ENCODE measurements around the gene PTBP1.

Gene PTBP1

GRCh38 chr19:810883-811489, 13.7 kb downstream of the PTBP1 start:
- H2BK15ac ChIP-seq (ENCODE audit: low read length), result no peak overlapping the region
- H3K14ac ChIP-seq (ENCODE audit: low read length), result no peak overlapping the region
- no peak overlapping the region for H3K4me2 ChIP-seq (ENCODE audit: insufficient read depth, low read length, poor library complexity, severe bottlenecking)
- H3K27me3 ChIP-seq (ENCODE audit: control insufficient read depth in 3 of 3, insufficient read depth in 3 of 3, low read depth in 1 of 3, low read length in 3 of 3), result no peaks in the 10 kb centered on the region
- no peak overlapping the region for H2BK120ac ChIP-seq (ENCODE audit: low read depth, low read length)
- H3K4me3 ChIP-seq (ENCODE audit: low read length in 2 of 2), result no peak overlapping the region
- H3K79me1 ChIP-seq (ENCODE audit: low read depth, low read length), result peaks cover 35% of the 10 kb centered on the region
- peaks cover 0 to 3% of the 10 kb centered on the region in 2 donors for H3K9me3 ChIP-seq (replicated peaks in 1 of 2; ENCODE audit: control insufficient read depth in 2 of 2, insufficient read depth in 1 of 2, low read depth in 1 of 2, low read length in 2 of 2)
- no peak overlapping the region for H3K9ac ChIP-seq (ENCODE audit: low read depth, low read length, poor library complexity)
- H3K4me1 ChIP-seq (ENCODE audit: control insufficient read depth in 2 of 2, insufficient read depth in 1 of 2, low read depth in 1 of 2, low read length in 2 of 2), result no peaks in the 10 kb centered on the region
- H2AK5ac ChIP-seq (ENCODE audit: low read depth, low read length), result no peak overlapping the region
- no CpG with 5 or more reads among the region's 25 CpGs for WGBS, 2 donors (ENCODE audit: extremely low coverage in 2 of 2, insufficient read length in 2 of 2, insufficient replicate concordance in 1 of 2)
- H2BK5ac ChIP-seq (ENCODE audit: low read length), result peak overlapping the region; percentile 66
- no peak for DNase-seq (ENCODE audit: low spot score)
- H3K36me3 ChIP-seq (replicated peaks in 1 of 2; ENCODE audit: control insufficient read depth in 2 of 2, insufficient read depth in 2 of 2, low read length in 2 of 2), result peaks cover 71 to 85% of the 10 kb centered on the region in 2 donors
- peak overlapping the region; percentile 65 for H3K23ac ChIP-seq (ENCODE audit: low read depth, low read length, poor library complexity)
- H2AFZ ChIP-seq (ENCODE audit: low read length), result no peak overlapping the region
- no peak overlapping the region for H3K18ac ChIP-seq (ENCODE audit: low read length)
- no peak overlapping the region for H3K4ac ChIP-seq (ENCODE audit: low read length)
- no peak overlapping the region for H4K8ac ChIP-seq (ENCODE audit: low read depth, low read length)
- no peak overlapping the region for H4K91ac ChIP-seq (ENCODE audit: low read depth, low read length, poor library complexity)
- no peak overlapping the region for H3K27ac ChIP-seq (replicated peaks; ENCODE audit: low read length)
- H2BK12ac ChIP-seq (ENCODE audit: low read length), result no peak overlapping the region

- Histone ChIP-seq H2BK5ac (ENCODE audit: low read length) (no peak overlapping the region), H2BK120ac (ENCODE audit: low read depth, low read length) (no peak overlapping the region), H3K14ac (ENCODE audit: low read length) (no peak overlapping the region), H3K27me3 (ENCODE audit: control insufficient read depth in 3 of 3, insufficient read depth in 3 of 3, low read depth in 1 of 3, low read length in 3 of 3) (no peaks in the 10 kb centered on the region), H2AFZ (ENCODE audit: low read length) (no peak overlapping the region), H3K36me3 (replicated peaks in 1 of 2; ENCODE audit: control insufficient read depth in 2 of 2, insufficient read depth in 2 of 2, low read length in 2 of 2) (peaks cover 69 to 84% of the 10 kb centered on the region in 2 donors), H3K27ac (replicated peaks; ENCODE audit: low read length) (peak overlapping the region; percentile 36), H3K4me1 (ENCODE audit: control insufficient read depth in 2 of 2, insufficient read depth in 1 of 2, low read depth in 1 of 2, low read length in 2 of 2) (no peaks in the 10 kb centered on the region), H3K4me3 (ENCODE audit: low read length in 2 of 2) (no peak overlapping the region), H3K4me2 (ENCODE audit: insufficient read depth, low read length, poor library complexity, severe bottlenecking) (no peak overlapping the region), H3K4ac (ENCODE audit: low read length) (no peak overlapping the region), H4K8ac (ENCODE audit: low read depth, low read length) (no peak overlapping the region), H3K79me1 (ENCODE audit: low read depth, low read length) (peaks cover 34% of the 10 kb centered on the region), H2BK12ac (ENCODE audit: low read length) (no peak overlapping the region), H2BK15ac (ENCODE audit: low read length) (no peak overlapping the region), H3K23ac (ENCODE audit: low read depth, low read length, poor library complexity) (no peak overlapping the region), H3K9ac (ENCODE audit: low read depth, low read length, poor library complexity) (no peak overlapping the region), H3K18ac (ENCODE audit: low read length) (no peak overlapping the region), H2AK5ac (ENCODE audit: low read depth, low read length) (no peak overlapping the region), H3K9me3 (replicated peaks in 1 of 2; ENCODE audit: control insufficient read depth in 2 of 2, insufficient read depth in 1 of 2, low read depth in 1 of 2, low read length in 2 of 2) (peaks cover 0 to 3% of the 10 kb centered on the region in 2 donors), H4K91ac (ENCODE audit: low read depth, low read length, poor library complexity) (no peak overlapping the region)
- no peak for DNase-seq (ENCODE audit: low spot score)
- WGBS, 2 donors (ENCODE audit: extremely low coverage in 2 of 2, insufficient read length in 2 of 2, insufficient replicate concordance in 1 of 2), result no CpG with 5 or more reads among the region's 20 CpGs
Measured at GRCh38 chr19:811506-812048, 14.3 kb downstream of the PTBP1 start.

DNA sequence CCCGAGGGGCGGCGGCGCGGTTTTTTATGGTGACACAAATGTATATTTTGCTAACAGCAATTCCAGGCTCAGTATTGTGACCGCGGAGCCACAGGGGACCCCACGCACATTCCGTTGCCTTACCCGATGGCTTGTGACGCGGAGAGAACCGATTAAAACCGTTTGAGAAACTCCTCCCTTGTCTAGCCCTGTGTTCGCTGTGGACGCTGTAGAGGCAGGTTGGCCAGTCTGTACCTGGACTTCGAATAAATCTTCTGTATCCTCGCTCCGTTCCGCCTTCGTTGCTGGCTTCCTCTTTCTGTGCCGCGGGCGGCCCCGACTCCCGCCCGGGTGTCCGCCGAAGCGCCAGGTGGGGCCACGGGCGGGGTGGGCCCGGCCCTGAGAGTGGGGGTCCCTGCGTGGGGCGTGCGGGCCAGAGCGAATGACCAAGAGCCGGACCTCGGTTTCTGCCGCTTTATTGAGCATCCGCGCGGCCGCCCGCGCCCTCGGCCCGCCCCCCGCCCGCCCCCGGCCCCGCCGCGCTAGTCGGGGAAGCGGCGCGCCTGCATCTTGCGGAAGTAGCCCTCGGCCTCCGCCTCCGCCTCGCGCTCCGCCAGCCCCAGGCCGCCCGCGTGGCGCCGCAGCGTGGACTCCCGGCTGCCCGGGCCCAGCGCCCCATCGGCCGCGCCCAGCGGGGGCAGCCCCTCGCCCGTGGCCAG, 14.9 kb downstream of the PTBP1 start:
- DNase-seq (ENCODE audit: low spot score), result no peak
- H3K4me3 ChIP-seq (ENCODE audit: low read length in 2 of 2), result no peak overlapping the region
- H3K79me1 ChIP-seq (ENCODE audit: low read depth, low read length), result peaks cover 34% of the 10 kb centered on the region
- no peak overlapping the region for H2BK5ac ChIP-seq (ENCODE audit: low read length)
- no peak overlapping the region for H4K91ac ChIP-seq (ENCODE audit: low read depth, low read length, poor library complexity)
- no peaks in the 10 kb centered on the region for H3K27me3 ChIP-seq (ENCODE audit: control insufficient read depth in 3 of 3, insufficient read depth in 3 of 3, low read depth in 1 of 3, low read length in 3 of 3)
- no peak overlapping the region for H4K8ac ChIP-seq (ENCODE audit: low read depth, low read length)
- H3K36me3 ChIP-seq (replicated peaks in 1 of 2; ENCODE audit: control insufficient read depth in 2 of 2, insufficient read depth in 2 of 2, low read length in 2 of 2), result peaks cover 63 to 79% of the 10 kb centered on the region in 2 donors
- no peak overlapping the region for H3K9ac ChIP-seq (ENCODE audit: low read depth, low read length, poor library complexity)
- peaks cover 0 to 3% of the 10 kb centered on the region in 2 donors for H3K9me3 ChIP-seq (replicated peaks in 1 of 2; ENCODE audit: control insufficient read depth in 2 of 2, insufficient read depth in 1 of 2, low read depth in 1 of 2, low read length in 2 of 2)
- H3K14ac ChIP-seq (ENCODE audit: low read length), result no peak overlapping the region
- H2AK5ac ChIP-seq (ENCODE audit: low read depth, low read length), result no peak overlapping the region
- peak overlapping the region; percentile 7 for H3K27ac ChIP-seq (replicated peaks; ENCODE audit: low read length)
- no peak overlapping the region for H2BK120ac ChIP-seq (ENCODE audit: low read depth, low read length)
- WGBS, 2 donors (ENCODE audit: extremely low coverage in 2 of 2, insufficient read length in 2 of 2, insufficient replicate concordance in 1 of 2), result no CpG with 5 or more reads among the region's 80 CpGs
- peak overlapping the region; percentile 73 for H3K23ac ChIP-seq (ENCODE audit: low read depth, low read length, poor library complexity)
- H2BK12ac ChIP-seq (ENCODE audit: low read length), result no peak overlapping the region
- no peak overlapping the region for H2BK15ac ChIP-seq (ENCODE audit: low read length)
- H3K18ac ChIP-seq (ENCODE audit: low read length), result no peak overlapping the region
- no peak overlapping the region for H3K4ac ChIP-seq (ENCODE audit: low read length)
- H3K4me1 ChIP-seq (ENCODE audit: control insufficient read depth in 2 of 2, insufficient read depth in 1 of 2, low read depth in 1 of 2, low read length in 2 of 2), result no peaks in the 10 kb centered on the region
- no peak overlapping the region for H3K4me2 ChIP-seq (ENCODE audit: insufficient read depth, low read length, poor library complexity, severe bottlenecking)
- no peak overlapping the region for H2AFZ ChIP-seq (ENCODE audit: low read length)

DNA sequence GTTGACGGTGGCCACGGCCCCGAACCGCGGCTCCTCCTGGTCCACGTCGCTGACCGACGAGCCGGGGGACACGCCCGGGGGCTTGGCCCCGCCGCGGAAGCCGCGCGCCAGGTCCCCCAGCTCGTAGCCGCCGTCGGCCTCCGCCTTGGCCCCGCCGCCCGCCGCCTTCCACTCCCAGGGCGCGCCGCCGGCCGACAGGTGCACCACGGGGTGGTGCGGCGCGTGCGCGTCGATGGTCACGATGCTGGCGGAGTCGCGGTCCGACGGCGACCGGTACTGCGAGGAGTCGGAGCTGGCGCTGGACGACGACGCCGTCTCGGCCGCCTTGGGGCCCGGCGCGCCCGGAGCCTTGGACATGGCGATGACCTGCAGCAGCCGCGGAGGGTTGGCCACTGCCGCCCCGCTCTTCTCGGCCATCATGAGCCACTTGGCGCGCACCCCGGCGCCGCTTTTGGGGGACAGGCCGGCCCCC, 15.5 kb downstream of the PTBP1 start:
- Histone ChIP-seq H3K36me3 (replicated peaks in 1 of 2; ENCODE audit: control insufficient read depth in 2 of 2, insufficient read depth in 2 of 2, low read length in 2 of 2) (peaks cover 58 to 79% of the 10 kb centered on the region in 2 donors), H2AK5ac (ENCODE audit: low read depth, low read length) (no peak overlapping the region), H2BK12ac (ENCODE audit: low read length) (no peak overlapping the region), H3K9me3 (replicated peaks in 1 of 2; ENCODE audit: control insufficient read depth in 2 of 2, insufficient read depth in 1 of 2, low read depth in 1 of 2, low read length in 2 of 2) (peaks cover 0 to 3% of the 10 kb centered on the region in 2 donors), H3K9ac (ENCODE audit: low read depth, low read length, poor library complexity) (no peak overlapping the region), H3K27ac (replicated peaks; ENCODE audit: low read length) (no peak overlapping the region), H2BK120ac (ENCODE audit: low read depth, low read length) (no peak overlapping the region), H3K79me1 (ENCODE audit: low read depth, low read length) (peaks cover 32% of the 10 kb centered on the region), H3K4me3 (ENCODE audit: low read length in 2 of 2) (no peak overlapping the region), H2BK5ac (ENCODE audit: low read length) (no peak overlapping the region), H3K14ac (ENCODE audit: low read length) (no peak overlapping the region), H3K18ac (ENCODE audit: low read length) (no peak overlapping the region), H2BK15ac (ENCODE audit: low read length) (no peak overlapping the region), H3K27me3 (ENCODE audit: control insufficient read depth in 3 of 3, insufficient read depth in 3 of 3, low read depth in 1 of 3, low read length in 3 of 3) (no peaks in the 10 kb centered on the region), H4K8ac (ENCODE audit: low read depth, low read length) (peak overlapping the region; percentile 82), H3K4me2 (ENCODE audit: insufficient read depth, low read length, poor library complexity, severe bottlenecking) (no peak overlapping the region), H3K23ac (ENCODE audit: low read depth, low read length, poor library complexity) (peak overlapping the region; percentile 73), H3K4me1 (ENCODE audit: control insufficient read depth in 2 of 2, insufficient read depth in 1 of 2, low read depth in 1 of 2, low read length in 2 of 2) (no peaks in the 10 kb centered on the region), H3K4ac (ENCODE audit: low read length) (no peak overlapping the region), H4K91ac (ENCODE audit: low read depth, low read length, poor library complexity) (no peak overlapping the region), H2AFZ (ENCODE audit: low read length) (no peak overlapping the region)
- no peak for DNase-seq (ENCODE audit: low spot score)
- no CpG with 5 or more reads among the region's 72 CpGs for WGBS, 2 donors (ENCODE audit: extremely low coverage in 2 of 2, insufficient read length in 2 of 2, insufficient replicate concordance in 1 of 2)
